HG03469 (cell line): Measurements from ENCODE around the gene TSPAN18.

ENCODE experiments used
- ATAC-seq: cut with Tn5 transposase; IDR thresholded peaks from one replicate; pipeline ENCODE4 v1.9.1; 2021; ENCODE audit warnings: mild to moderate bottlenecking, moderate library complexity, moderate number of reproducible peaks; ENCODE audit not compliant: unreplicated experiment

The TSPAN18 gene

GRCh38 chr11:44817207-44817949 is 90.6 kb downstream of the TSPAN18 start:
- no peak for ATAC-seq

- no peak for ATAC-seq
Observed at GRCh38 chr11:44818110-44818509, 91.3 kb downstream of the TSPAN18 start.

- ATAC-seq: no peak
Observed at GRCh38 chr11:44819346-44819745, 92.6 kb downstream of the TSPAN18 start.

- no peak for ATAC-seq
Observed at GRCh38 chr11:44822369-44822768, 95.6 kb downstream of the TSPAN18 start.

- no peak for ATAC-seq
Observed at GRCh38 chr11:44823006-44823405, 96.2 kb downstream of the TSPAN18 start.

- ATAC-seq: no peak
Observed at GRCh38 chr11:44823868-44824267, 97.1 kb downstream of the TSPAN18 start.

- no peak for ATAC-seq
Observed at GRCh38 chr11:44824300-44824704, 97.5 kb downstream of the TSPAN18 start.

GRCh38 chr11:44825058-44825785 is 98.5 kb downstream of the TSPAN18 start:
- no peak for ATAC-seq

- ATAC-seq: no peak
Observed at GRCh38 chr11:44826922-44827643, 100.3 kb downstream of the TSPAN18 start.

GRCh38 chr11:44828296-44828695 is 101.5 kb downstream of the TSPAN18 start:
- no peak for ATAC-seq

- no peak for ATAC-seq
Observed at GRCh38 chr11:44829838-44830237, 103.1 kb downstream of the TSPAN18 start.

GRCh38 chr11:44831605-44832394 is 105.0 kb downstream of the TSPAN18 start:
- ATAC-seq: no peak

GRCh38 chr11:44832452-44832851 is 105.7 kb downstream of the TSPAN18 start:
- no peak for ATAC-seq

GRCh38 chr11:44833221-44833876 is 106.6 kb downstream of the TSPAN18 start:
- ATAC-seq: no peak

GRCh38 chr11:44833877-44834452 is 107.2 kb downstream of the TSPAN18 start:
- no peak for ATAC-seq

GRCh38 chr11:44834846-44835245 is 108.1 kb downstream of the TSPAN18 start:
- no peak for ATAC-seq

GRCh38 chr11:44835296-44835695 is 108.5 kb downstream of the TSPAN18 start:
- no peak for ATAC-seq

- ATAC-seq: no peak
Observed at GRCh38 chr11:44835938-44836337, 109.2 kb downstream of the TSPAN18 start.

- no peak for ATAC-seq
Observed at GRCh38 chr11:44837661-44838060, 110.9 kb downstream of the TSPAN18 start.
